ENCODE results near the gene RAD9A. TPM values are rescaled to one million over a fixed set of nuclear protein-coding genes. Genes with fewer than 3 reads are reported as not detected.

The RAD9A gene
- total RNA-seq, 1 donor: 7.6 TPM

- H3K9me3 ChIP-seq (ENCODE audit: low read depth, low read length): no peaks in the 10 kb centered on the region
Observed at GRCh38 chr11:67397986-67398660, 6.3 kb downstream of the RAD9A start.

GRCh38 chr11:67398661-67399563 is 7.1 kb downstream of the RAD9A start:
- no peaks in the 10 kb centered on the region for H3K9me3 ChIP-seq (ENCODE audit: low read depth, low read length)
- H3K36me3 ChIP-seq (ENCODE audit: insufficient read depth, low read length): peaks cover 38% of the 10 kb centered on the region
- no peak overlapping the region for H3K4me3 ChIP-seq (ENCODE audit: insufficient read depth, low read length)
- no peak overlapping the region for H3K27ac ChIP-seq (ENCODE audit: low read depth, low read length)
- peaks cover 28% of the 10 kb centered on the region for H4K20me1 ChIP-seq (ENCODE audit: insufficient read depth, low read length)
- peak; percentile 92 for DNase-seq (ENCODE audit: insufficient read length, low spot score, missing footprints)
- H3K79me2 ChIP-seq (ENCODE audit: insufficient read depth, low read length): peaks cover 29% of the 10 kb centered on the region
- H3K4me2 ChIP-seq (ENCODE audit: insufficient read depth, low read length): no peak overlapping the region
- H3K4me1 ChIP-seq (ENCODE audit: insufficient read depth, low read length): peaks cover 13% of the 10 kb centered on the region
- H2AFZ ChIP-seq (ENCODE audit: low read length): no peak overlapping the region
- TF ChIP-seq, protein P1, sequence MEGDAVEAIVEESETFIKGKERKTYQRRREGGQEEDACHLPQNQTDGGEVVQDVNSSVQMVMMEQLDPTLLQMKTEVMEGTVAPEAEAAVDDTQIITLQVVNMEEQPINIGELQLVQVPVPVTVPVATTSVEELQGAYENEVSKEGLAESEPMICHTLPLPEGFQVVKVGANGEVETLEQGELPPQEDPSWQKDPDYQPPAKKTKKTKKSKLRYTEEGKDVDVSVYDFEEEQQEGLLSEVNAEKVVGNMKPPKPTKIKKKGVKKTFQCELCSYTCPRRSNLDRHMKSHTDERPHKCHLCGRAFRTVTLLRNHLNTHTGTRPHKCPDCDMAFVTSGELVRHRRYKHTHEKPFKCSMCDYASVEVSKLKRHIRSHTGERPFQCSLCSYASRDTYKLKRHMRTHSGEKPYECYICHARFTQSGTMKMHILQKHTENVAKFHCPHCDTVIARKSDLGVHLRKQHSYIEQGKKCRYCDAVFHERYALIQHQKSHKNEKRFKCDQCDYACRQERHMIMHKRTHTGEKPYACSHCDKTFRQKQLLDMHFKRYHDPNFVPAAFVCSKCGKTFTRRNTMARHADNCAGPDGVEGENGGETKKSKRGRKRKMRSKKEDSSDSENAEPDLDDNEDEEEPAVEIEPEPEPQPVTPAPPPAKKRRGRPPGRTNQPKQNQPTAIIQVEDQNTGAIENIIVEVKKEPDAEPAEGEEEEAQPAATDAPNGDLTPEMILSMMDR (IDR thresholded peaks at IDR 0.05; ENCODE audit: extremely low read depth, low read depth, low read length): no peak
- H3K27me3 ChIP-seq (ENCODE audit: insufficient read depth, low read length): no peaks in the 10 kb centered on the region

More at GRCh38 chr11:67397986-67398660, 6.3 kb downstream of the RAD9A start:
- TF ChIP-seq, protein P1 (IDR thresholded peaks at IDR 0.05; ENCODE audit: extremely low read depth, low read depth, low read length): no peak
- Histone ChIP-seq H3K4me1 (ENCODE audit: insufficient read depth, low read length) (peaks cover 13% of the 10 kb centered on the region), H3K4me2 (ENCODE audit: insufficient read depth, low read length) (no peak overlapping the region), H3K79me2 (ENCODE audit: insufficient read depth, low read length) (peaks cover 34% of the 10 kb centered on the region), H2AFZ (ENCODE audit: low read length) (no peak overlapping the region), H3K36me3 (ENCODE audit: insufficient read depth, low read length) (peaks cover 38% of the 10 kb centered on the region), H3K4me3 (ENCODE audit: insufficient read depth, low read length) (no peak overlapping the region), H3K27me3 (ENCODE audit: insufficient read depth, low read length) (no peaks in the 10 kb centered on the region), H3K27ac (ENCODE audit: low read depth, low read length) (no peak overlapping the region), H4K20me1 (ENCODE audit: insufficient read depth, low read length) (peaks cover 28% of the 10 kb centered on the region)
- DNase-seq (ENCODE audit: insufficient read length, low spot score, missing footprints): peak; percentile 76

GRCh38 chr11:67400251-67400941 is 8.6 kb downstream of the RAD9A start:
- no peak overlapping the region for H2AFZ ChIP-seq (ENCODE audit: low read length)
- peak overlapping the region; percentile 76 for H3K27ac ChIP-seq (ENCODE audit: low read depth, low read length)
- H4K20me1 ChIP-seq (ENCODE audit: insufficient read depth, low read length): peaks cover 28% of the 10 kb centered on the region
- peaks cover 38% of the 10 kb centered on the region for H3K36me3 ChIP-seq (ENCODE audit: insufficient read depth, low read length)
- TF ChIP-seq, protein P1 (IDR thresholded peaks at IDR 0.05; ENCODE audit: extremely low read depth, low read depth, low read length): no peak
- DNase-seq (ENCODE audit: insufficient read length, low spot score, missing footprints): peak; percentile 92
- no peaks in the 10 kb centered on the region for H3K9me3 ChIP-seq (ENCODE audit: low read depth, low read length)
- H3K4me3 ChIP-seq (ENCODE audit: insufficient read depth, low read length): peak overlapping the region; percentile 94
- peaks cover 29% of the 10 kb centered on the region for H3K79me2 ChIP-seq (ENCODE audit: insufficient read depth, low read length)
- peaks cover 17% of the 10 kb centered on the region for H3K4me1 ChIP-seq (ENCODE audit: insufficient read depth, low read length)
- H3K27me3 ChIP-seq (ENCODE audit: insufficient read depth, low read length): no peaks in the 10 kb centered on the region
- peak overlapping the region; percentile 86 for H3K4me2 ChIP-seq (ENCODE audit: insufficient read depth, low read length)
